Measurements from ENCODE around the gene RNF31.

DNA sequence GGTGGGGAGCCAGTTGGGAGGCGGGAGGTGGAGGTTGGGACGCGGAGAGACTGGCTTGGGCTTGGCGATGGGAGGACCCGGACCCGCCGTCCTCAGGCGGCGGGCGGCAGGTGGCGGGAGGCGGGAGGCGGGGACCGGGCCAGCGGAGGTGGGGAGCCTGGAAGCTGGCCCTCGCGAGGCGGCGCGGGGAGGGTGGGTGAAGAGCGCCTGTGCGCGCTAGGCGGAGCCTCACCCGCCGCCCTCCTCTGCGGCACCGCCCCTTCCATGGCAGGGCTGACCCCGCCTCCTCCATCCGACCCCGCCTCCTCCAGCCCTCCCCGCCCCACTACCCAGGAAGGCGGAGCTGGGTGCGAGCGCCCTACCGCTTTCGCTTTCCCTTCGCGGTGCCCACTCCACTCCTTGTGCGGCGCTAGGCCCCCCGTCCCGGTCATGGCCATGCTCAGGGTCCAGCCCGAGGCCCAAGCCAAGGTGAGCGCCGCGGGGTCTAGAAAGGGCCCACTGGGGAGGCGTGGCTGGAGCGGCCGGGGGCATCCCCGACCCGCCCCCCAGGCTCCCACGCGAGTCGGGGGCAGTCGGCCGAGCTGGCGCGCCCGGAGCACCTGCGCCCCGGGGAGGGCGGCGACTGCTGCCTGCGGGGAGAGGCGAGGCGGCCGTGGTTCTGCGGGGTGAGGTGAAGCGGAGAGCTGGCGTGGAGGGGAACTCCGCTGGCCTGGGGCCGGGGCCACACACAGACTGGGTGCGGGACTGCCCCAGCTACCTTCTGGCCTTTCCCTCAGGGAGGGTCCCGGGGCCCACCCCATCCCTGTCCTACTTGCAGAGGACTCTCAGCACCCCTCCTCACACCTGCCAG lies 11.2 kb upstream of the RNF31 start, which contains the start of gene PSME1:
- TF ChIP-seq POLR2A (IDR thresholded peaks at IDR 0.05), result peak; percentile 10 to 73
- peak; percentile 52 to 90 for TF ChIP-seq EP300 (IDR thresholded peaks at IDR 0.05)
